Measurements from ENCODE around the gene TMEM204. TPM values are rescaled to one million over a fixed set of nuclear protein-coding genes. Genes with fewer than 3 reads are reported as not detected.

TMEM204 gene
- total RNA-seq, 4 donors from 2014 or later = 7.6 to 26.6 (median 18.8) TPM

GRCh38 chr16:1541293-1542165 lies 8.1 kb downstream of the TMEM204 start:
- TF ChIP-seq POLR2A (IDR thresholded peaks at IDR 0.05) (no peak), EP300 (IDR thresholded peaks at IDR 0.05) (no peak), POLR2AphosphoS5 (IDR thresholded peaks at IDR 0.05) (no peak)
- TF ChIP-seq, protein P1, sequence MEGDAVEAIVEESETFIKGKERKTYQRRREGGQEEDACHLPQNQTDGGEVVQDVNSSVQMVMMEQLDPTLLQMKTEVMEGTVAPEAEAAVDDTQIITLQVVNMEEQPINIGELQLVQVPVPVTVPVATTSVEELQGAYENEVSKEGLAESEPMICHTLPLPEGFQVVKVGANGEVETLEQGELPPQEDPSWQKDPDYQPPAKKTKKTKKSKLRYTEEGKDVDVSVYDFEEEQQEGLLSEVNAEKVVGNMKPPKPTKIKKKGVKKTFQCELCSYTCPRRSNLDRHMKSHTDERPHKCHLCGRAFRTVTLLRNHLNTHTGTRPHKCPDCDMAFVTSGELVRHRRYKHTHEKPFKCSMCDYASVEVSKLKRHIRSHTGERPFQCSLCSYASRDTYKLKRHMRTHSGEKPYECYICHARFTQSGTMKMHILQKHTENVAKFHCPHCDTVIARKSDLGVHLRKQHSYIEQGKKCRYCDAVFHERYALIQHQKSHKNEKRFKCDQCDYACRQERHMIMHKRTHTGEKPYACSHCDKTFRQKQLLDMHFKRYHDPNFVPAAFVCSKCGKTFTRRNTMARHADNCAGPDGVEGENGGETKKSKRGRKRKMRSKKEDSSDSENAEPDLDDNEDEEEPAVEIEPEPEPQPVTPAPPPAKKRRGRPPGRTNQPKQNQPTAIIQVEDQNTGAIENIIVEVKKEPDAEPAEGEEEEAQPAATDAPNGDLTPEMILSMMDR (IDR thresholded peaks at IDR 0.05) = no peak
- peaks cover 50% of the 10 kb centered on the region for H3K4me1 ChIP-seq
- WGBS = 91% methylated on average over 22 of the region's 41 CpGs
- H3K4me3 ChIP-seq = no peak overlapping the region
- no peaks in the 10 kb centered on the region for H3K27me3 ChIP-seq
- H3K9me3 ChIP-seq = no peaks in the 10 kb centered on the region
- peaks cover 37% of the 10 kb centered on the region for H3K36me3 ChIP-seq
- no peak overlapping the region for H3K27ac ChIP-seq
- DNase-seq (ENCODE audit: low spot score in 2 of 2) = no peak

DNA sequence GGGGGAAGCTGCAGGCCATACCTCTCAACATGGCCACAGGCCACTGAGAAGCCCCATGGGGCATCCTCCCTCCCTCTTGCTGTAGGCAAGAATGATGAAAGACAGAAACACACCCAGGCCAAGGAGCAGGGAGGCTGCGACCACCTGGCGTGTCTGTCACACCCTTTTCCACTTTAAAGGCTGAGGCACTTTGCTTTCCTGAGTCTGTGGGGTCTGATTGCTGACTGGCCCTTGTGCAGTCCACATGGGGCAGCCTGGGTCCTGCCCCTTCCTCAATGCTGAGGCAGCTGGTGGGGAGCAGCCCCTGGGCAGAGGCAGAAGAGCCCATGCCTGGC lies 8.7 kb downstream of the TMEM204 start:
- Histone ChIP-seq H3K27ac (no peak overlapping the region), H3K4me1 (peaks cover 55% of the 10 kb centered on the region)

GRCh38 chr16:1542533-1542932 lies 9.1 kb downstream of the TMEM204 start:
- 93% methylated on average over 7 of the region's 18 CpGs for WGBS
- no peak overlapping the region for H3K4me3 ChIP-seq
- TF ChIP-seq POLR2A (IDR thresholded peaks at IDR 0.05) (no peak), POLR2AphosphoS5 (IDR thresholded peaks at IDR 0.05) (no peak), EP300 (IDR thresholded peaks at IDR 0.05) (no peak)
- TF ChIP-seq, protein P1 (IDR thresholded peaks at IDR 0.05) = no peak
- H3K27me3 ChIP-seq = no peaks in the 10 kb centered on the region
- no peak overlapping the region for H3K27ac ChIP-seq
- peaks cover 52% of the 10 kb centered on the region for H3K4me1 ChIP-seq
- no peaks in the 10 kb centered on the region for H3K9me3 ChIP-seq
- DNase-seq (ENCODE audit: low spot score in 2 of 2) = no peak
- peaks cover 37% of the 10 kb centered on the region for H3K36me3 ChIP-seq

More for the DNA sequence above, 8.7 kb downstream of the TMEM204 start:
- TF ChIP-seq, protein P1 (IDR thresholded peaks at IDR 0.05) = no peak
- no peak for TF ChIP-seq POLR2A (IDR thresholded peaks at IDR 0.05)
- no peak for TF ChIP-seq POLR2AphosphoS5 (IDR thresholded peaks at IDR 0.05)
- no peak for TF ChIP-seq EP300 (IDR thresholded peaks at IDR 0.05)
- DNase-seq (ENCODE audit: low spot score in 2 of 2) = no peak
- Histone ChIP-seq H3K9me3 (no peaks in the 10 kb centered on the region), H3K4me3 (no peak overlapping the region), H3K36me3 (peaks cover 37% of the 10 kb centered on the region), H3K27me3 (no peaks in the 10 kb centered on the region)
- WGBS = 80% methylated on average over 2 of the region's 2 CpGs

DNA sequence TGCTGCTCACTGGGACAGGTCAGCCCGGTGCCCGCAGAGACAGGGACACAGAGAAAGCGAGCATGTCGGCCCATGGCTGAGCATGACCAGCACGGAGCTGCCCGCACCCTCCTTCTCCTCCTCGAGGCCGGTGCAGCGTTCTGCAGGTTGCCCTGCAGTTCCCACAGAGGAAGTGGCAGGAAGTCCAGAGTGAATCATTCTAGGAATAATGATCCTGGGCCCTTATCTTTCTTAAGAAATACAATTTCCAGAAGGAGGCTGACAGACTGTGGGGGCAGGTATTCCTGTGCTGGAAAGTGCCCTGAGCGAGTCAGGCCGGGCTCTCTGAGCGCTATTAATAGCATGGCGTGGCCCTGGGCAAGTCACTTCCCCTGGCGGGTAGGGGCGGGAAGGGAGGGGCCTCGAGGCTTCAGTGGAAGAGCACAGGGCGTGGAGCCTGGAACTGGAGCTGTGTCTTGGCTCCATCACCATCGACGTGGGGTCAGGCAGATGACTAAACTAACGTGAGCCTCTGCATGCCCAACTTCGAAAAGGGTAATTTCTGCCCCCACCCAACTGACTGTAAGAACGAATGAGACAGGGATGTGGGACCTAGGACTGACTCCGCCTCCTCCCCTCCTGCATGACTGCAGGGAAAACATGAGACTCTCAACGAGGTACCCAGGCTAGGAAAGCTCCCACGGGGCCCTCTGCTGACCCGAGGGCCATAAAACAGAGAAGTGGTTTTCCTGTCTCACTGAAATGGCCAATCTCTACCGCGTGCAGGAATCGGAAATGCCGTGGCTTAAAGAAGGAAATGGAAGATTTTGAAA lies 9.8 kb downstream of the TMEM204 start:
- WGBS = 24% methylated on average over 21 of the region's 30 CpGs
- Histone ChIP-seq H3K9me3 (no peaks in the 10 kb centered on the region), H3K36me3 (peaks cover 34% of the 10 kb centered on the region), H3K27ac (peak overlapping the region; percentile 68), H3K4me1 (peaks cover 56% of the 10 kb centered on the region), H3K4me3 (no peak overlapping the region), H3K27me3 (no peaks in the 10 kb centered on the region)
- no peak for TF ChIP-seq POLR2A (IDR thresholded peaks at IDR 0.05)
- no peak for TF ChIP-seq EP300 (IDR thresholded peaks at IDR 0.05)
- TF ChIP-seq POLR2AphosphoS5 (IDR thresholded peaks at IDR 0.05) = no peak
- TF ChIP-seq, protein P1 (IDR thresholded peaks at IDR 0.05) = no peak
- no peak for DNase-seq (ENCODE audit: low spot score in 2 of 2)

Data from suprapubic skin (tissue), 4 donors.